Panc1 (cell line): Measurements from ENCODE around the gene CNR2. TPM values are rescaled to one million over a fixed set of nuclear protein-coding genes. Genes with fewer than 3 reads are reported as not detected.
A peak's percentile ranks its signal among the peaks of the same experiment; 100 is the strongest.

Experiments used
- ATAC-seq: fragments of 200-7000 bp; cut with Tn5 transposase; 2 replicates; pipeline ENCODE4 v1.9.1; 2020; ENCODE audit warnings: mild to moderate bottlenecking, moderate library complexity
- BruUV-seq: library from RNA; stranded (reverse); fragments of 400-500 nt; replicated peaks from 2 replicates; lab custom pipeline; 2021; lab: Mats Ljungman, UMichigan
- CTCF ChIA-PET: fragments of 300-600 bp; sonication (Branson Sonifier 250); formaldehyde crosslinking; loops from one replicate; lab custom pipeline; 2022; ENCODE audit warnings: antibody characterized with exemption; lab: Charles Lee
- POLR2A ChIA-PET: fragments of 300-600 bp; sonication (Branson Sonifier 250); formaldehyde crosslinking; loops from one replicate; lab custom pipeline; 2022; ENCODE audit warnings: antibody characterized with exemption; lab: Charles Lee
- DNase-seq: peaks from one replicate; pipeline ENCODE4 v3.0.0-alpha.2; 2010; ENCODE audit warnings: low read depth, low spot score
- H3K27ac ChIP-seq: 2 replicates; pipeline ENCODE4 v1.5.1; 2011; ENCODE audit warnings: mild to moderate bottlenecking, low read length, inconsistent platforms
- H3K27me3 ChIP-seq: fragments of 200-500 bp; sonication (Bioruptor generic); 2 replicates; pipeline ENCODE4 v1.6.0; 2014; ENCODE audit warnings: low read length, inconsistent platforms; ENCODE audit not compliant: control insufficient read depth, insufficient read depth
- H3K36me3 ChIP-seq: fragments of 200-500 bp; sonication (Bioruptor generic); 2 replicates; pipeline ENCODE4 v1.5.1; 2014; ENCODE audit warnings: inconsistent platforms, mild to moderate bottlenecking, low read length, moderate library complexity; ENCODE audit not compliant: control insufficient read depth, insufficient read depth
- H3K4me1 ChIP-seq: 2 replicates; pipeline ENCODE4 v1.5.1; 2011; ENCODE audit warnings: inconsistent platforms, mild to moderate bottlenecking, low read length, moderate library complexity; ENCODE audit not compliant: control insufficient read depth, insufficient read depth
- H3K4me3 ChIP-seq, 2 experiments: 2 replicates each; pipeline ENCODE4 v1.5.1; 2011 to 2012; ENCODE audit warnings: low read depth in 2 of 2, low read length in 2 of 2, mild to moderate bottlenecking in 2 of 2, inconsistent platforms in 1 of 2, moderate library complexity in 1 of 2
- H3K9me3 ChIP-seq: fragments of 200-500 bp; sonication (Bioruptor generic); 2 replicates; pipeline ENCODE4 v1.5.1; 2014; ENCODE audit warnings: low read depth, mild to moderate bottlenecking, inconsistent platforms, low read length, moderate library complexity; ENCODE audit not compliant: control insufficient read depth, insufficient read depth
- POLR2AphosphoS5 ChIP-seq: IDR thresholded peaks from 2 replicates; pipeline ENCODE4 v1.6.1; 2012; ENCODE audit warnings: mild to moderate bottlenecking, low read depth, low read length, moderate library complexity
- SIN3A ChIP-seq: IDR thresholded peaks from 2 replicates; pipeline ENCODE4 v1.6.1; 2012; ENCODE audit warnings: low read depth, mild to moderate bottlenecking, low read length, moderate library complexity, borderline replicate concordance; ENCODE audit not compliant: insufficient read depth
- TCF7L2 ChIP-seq: IDR thresholded peaks from 2 replicates; pipeline ENCODE4 v1.6.1; 2011; ENCODE audit warnings: mild to moderate bottlenecking, low read depth, low read length, inconsistent platforms
- in situ Hi-C: cut with HindIII; loops from 2 replicates; pipeline ENCODE4 v1.10.0; 2016; ENCODE audit warnings: low sequenced_read_pairs, low pct_unique_long_range_greater_than_20kb
- intact Hi-C: fragments of 100-400 bp; cut with micrococcal nuclease; formaldehyde crosslinking; loops from one replicate; pipeline ENCODE4 v1.10.0; 2022; ENCODE audit not compliant: unreplicated experiment
- total RNA-seq: library from RNA; stranded (reverse); gene quantifications from one replicate; pipeline ENCODE4 v1.2.1, GENCODE V29; 2021; ENCODE audit not compliant: unreplicated experiment
- TF ChIP-seq, protein P1 (sequence below): fragments of 450-650 bp; IDR thresholded peaks from 2 replicates; pipeline ENCODE4 v1.5.1; 2017; ENCODE audit warnings: mild to moderate bottlenecking
- TF ChIP-seq, protein P2 (sequence below), 2 experiments: IDR thresholded peaks; 2 replicates each; pipeline ENCODE4 v1.6.1; 2011 to 2012; ENCODE audit warnings: low read depth in 2 of 2, control low read depth in 1 of 2, low read length in 1 of 2, mild to moderate bottlenecking in 1 of 2, moderate library complexity in 1 of 2; ENCODE audit not compliant: insufficient read depth in 1 of 2

Gene CNR2
- total RNA-seq, 1 experiment from 2014 or later = not detected

DNA sequence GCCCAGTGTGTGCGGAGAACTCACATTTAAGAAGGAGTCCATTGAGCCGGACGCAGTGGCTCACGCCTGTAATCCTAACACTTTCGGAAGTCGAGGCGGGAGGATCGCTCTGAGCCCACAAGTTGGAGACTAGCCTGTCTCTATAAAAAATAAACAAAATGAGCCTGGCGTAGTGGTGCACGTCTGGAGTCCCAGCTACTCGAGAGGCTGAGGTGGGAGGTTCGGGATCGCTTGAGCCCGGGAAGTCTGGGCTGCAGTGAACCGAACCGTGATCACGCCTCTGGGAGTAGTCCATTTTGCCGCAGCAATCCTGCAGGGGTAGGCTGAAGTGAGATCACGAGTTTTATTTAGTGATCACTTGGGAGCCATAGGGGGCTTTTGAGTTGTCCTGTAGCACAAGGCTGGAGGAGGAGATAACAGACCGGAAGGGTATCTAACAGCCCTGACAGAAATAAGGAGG is 44.6 kb downstream of the CNR2 start:
- in situ Hi-C loops = no loop called here
- peak; percentile 58 for ATAC-seq
- CTCF ChIA-PET = no interaction called here

GRCh38 chr1:23867895-23868556 is 45.1 kb downstream of the CNR2 start, which contains the start of gene FUCA1:
Gene FUCA1 (minus strand): TSS chr1:23868290. CDS start chr1:23868286, 4 bp downstream.
- POLR2A ChIA-PET = no interaction called here
- H3K9me3 ChIP-seq = no peaks in the 10 kb centered on the region
- TF ChIP-seq SIN3A = no peak
- TF ChIP-seq, protein P1, sequence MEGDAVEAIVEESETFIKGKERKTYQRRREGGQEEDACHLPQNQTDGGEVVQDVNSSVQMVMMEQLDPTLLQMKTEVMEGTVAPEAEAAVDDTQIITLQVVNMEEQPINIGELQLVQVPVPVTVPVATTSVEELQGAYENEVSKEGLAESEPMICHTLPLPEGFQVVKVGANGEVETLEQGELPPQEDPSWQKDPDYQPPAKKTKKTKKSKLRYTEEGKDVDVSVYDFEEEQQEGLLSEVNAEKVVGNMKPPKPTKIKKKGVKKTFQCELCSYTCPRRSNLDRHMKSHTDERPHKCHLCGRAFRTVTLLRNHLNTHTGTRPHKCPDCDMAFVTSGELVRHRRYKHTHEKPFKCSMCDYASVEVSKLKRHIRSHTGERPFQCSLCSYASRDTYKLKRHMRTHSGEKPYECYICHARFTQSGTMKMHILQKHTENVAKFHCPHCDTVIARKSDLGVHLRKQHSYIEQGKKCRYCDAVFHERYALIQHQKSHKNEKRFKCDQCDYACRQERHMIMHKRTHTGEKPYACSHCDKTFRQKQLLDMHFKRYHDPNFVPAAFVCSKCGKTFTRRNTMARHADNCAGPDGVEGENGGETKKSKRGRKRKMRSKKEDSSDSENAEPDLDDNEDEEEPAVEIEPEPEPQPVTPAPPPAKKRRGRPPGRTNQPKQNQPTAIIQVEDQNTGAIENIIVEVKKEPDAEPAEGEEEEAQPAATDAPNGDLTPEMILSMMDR = peak; percentile 97

More for the DNA sequence above, 44.6 kb downstream of the CNR2 start:
- H3K27ac ChIP-seq = peak overlapping the region; percentile 30
- H3K27me3 ChIP-seq = no peaks in the 10 kb centered on the region
- POLR2A ChIA-PET = no interaction called here
- H3K36me3 ChIP-seq = no peaks in the 10 kb centered on the region
- no TSS peak for BruUV-seq
- DNase-seq = no peak
- intact Hi-C loops = no loop called here
- TF ChIP-seq, protein P2, sequence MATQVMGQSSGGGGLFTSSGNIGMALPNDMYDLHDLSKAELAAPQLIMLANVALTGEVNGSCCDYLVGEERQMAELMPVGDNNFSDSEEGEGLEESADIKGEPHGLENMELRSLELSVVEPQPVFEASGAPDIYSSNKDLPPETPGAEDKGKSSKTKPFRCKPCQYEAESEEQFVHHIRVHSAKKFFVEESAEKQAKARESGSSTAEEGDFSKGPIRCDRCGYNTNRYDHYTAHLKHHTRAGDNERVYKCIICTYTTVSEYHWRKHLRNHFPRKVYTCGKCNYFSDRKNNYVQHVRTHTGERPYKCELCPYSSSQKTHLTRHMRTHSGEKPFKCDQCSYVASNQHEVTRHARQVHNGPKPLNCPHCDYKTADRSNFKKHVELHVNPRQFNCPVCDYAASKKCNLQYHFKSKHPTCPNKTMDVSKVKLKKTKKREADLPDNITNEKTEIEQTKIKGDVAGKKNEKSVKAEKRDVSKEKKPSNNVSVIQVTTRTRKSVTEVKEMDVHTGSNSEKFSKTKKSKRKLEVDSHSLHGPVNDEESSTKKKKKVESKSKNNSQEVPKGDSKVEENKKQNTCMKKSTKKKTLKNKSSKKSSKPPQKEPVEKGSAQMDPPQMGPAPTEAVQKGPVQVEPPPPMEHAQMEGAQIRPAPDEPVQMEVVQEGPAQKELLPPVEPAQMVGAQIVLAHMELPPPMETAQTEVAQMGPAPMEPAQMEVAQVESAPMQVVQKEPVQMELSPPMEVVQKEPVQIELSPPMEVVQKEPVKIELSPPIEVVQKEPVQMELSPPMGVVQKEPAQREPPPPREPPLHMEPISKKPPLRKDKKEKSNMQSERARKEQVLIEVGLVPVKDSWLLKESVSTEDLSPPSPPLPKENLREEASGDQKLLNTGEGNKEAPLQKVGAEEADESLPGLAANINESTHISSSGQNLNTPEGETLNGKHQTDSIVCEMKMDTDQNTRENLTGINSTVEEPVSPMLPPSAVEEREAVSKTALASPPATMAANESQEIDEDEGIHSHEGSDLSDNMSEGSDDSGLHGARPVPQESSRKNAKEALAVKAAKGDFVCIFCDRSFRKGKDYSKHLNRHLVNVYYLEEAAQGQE (IDR thresholded peaks at IDR 0.05; ENCODE audit: insufficient read depth in 1 of 2, low read depth in 2 of 2, low read length in 1 of 2) = no peak
- no peak for TF ChIP-seq SIN3A
- no peak for TF ChIP-seq POLR2AphosphoS5
- TF ChIP-seq, protein P1 = no peak; the same call in 1 of the 2 replicates
- no peak for TF ChIP-seq TCF7L2
- H3K4me3 ChIP-seq = peak overlapping the region; percentile 66 to 71
- peaks cover 11% of the 10 kb centered on the region; the same call in 1 of the 2 replicates for H3K4me1 ChIP-seq
- H3K9me3 ChIP-seq = no peaks in the 10 kb centered on the region

More at GRCh38 chr1:23867895-23868556, 45.1 kb downstream of the CNR2 start, which contains the start of gene FUCA1:
- CTCF ChIA-PET = interaction anchor here (1.2 kb wide), 1 partner anchor 49 kb away, joined by 4 read pairs; no protein-coding TSS in a partner anchor
- peak within 1 kb of the TSS; percentile 48 for H3K27ac ChIP-seq
- peak; percentile 82 for DNase-seq
- H3K27me3 ChIP-seq = no peaks in the 10 kb centered on the region
- in situ Hi-C loops = no loop called here
- peak within 1 kb of the TSS; percentile 66 to 71 for H3K4me3 ChIP-seq
- intact Hi-C loops = no loop called here
- peaks cover 11% of the 10 kb centered on the region; the same call in 1 of the 2 replicates for H3K4me1 ChIP-seq
- ATAC-seq = peak; percentile 97
- no TSS peak for BruUV-seq
- H3K36me3 ChIP-seq = no peaks in the 10 kb centered on the region
